ENCODE results near the gene WNT7B.

The WNT7B gene

DNA sequence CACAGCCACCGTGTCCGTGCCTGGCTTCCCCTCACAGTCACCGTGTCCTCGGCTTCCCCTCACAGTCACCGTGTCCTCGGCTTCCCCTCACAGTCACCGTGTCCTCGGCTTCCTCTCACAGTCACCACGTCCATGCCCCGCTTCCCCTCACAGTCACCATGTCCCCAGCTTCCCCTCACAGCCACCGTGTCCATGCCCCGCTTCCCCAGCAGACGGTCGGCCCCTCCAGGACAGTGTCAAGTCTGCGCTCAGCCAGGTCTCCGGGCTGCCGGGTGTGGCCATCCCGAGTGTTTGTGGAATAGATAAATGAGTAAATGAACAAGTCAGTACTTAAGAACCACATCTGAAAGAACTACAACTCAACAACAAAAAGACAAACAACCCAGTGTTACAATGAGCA, 23.8 kb downstream of the WNT7B start:
- no peak for DNase-seq (ENCODE audit: low read depth)

DNA sequence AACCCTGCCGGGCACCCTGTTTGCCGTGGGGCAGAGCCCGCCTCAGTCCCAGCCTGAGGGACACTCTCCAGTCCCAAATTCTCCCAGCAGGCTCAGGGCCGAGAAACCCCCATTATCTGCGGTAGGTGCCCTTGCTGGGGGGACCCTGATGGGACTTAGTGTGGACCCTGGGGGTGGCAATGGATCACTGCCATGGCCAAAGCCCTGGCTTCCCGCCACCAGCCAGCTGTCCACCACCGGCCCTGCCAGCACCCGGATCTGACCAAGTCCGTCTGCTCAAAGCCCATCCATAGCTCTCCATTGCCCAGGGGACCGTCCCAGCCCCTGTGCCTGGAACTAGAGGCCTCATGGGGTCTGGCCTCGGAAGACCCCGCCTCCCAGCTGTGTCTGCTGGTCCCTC, 24.4 kb downstream of the WNT7B start:
- DNase-seq (ENCODE audit: low read depth), result no peak

DNA sequence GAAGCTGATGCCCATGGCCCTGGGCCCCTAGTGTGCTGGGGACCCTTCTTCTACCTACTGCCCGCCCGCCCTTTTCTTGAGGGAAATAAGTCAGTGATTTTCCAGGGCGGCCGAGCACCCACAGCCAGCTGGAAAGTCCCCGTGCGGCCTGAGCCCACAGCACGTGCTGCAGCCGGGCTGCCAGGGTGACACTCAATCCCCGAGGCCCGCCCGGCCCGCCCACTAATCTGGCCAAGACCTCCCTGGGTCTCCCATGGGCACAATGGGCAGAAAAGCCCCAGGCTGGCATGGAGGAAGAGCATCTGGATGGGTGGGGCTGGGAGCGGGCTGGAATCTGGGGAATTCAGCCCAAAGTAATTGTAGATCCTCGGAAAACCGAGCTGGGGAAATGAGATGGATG, 24.8 kb downstream of the WNT7B start:
- DNase-seq (ENCODE audit: low read depth), result no peak

DNA sequence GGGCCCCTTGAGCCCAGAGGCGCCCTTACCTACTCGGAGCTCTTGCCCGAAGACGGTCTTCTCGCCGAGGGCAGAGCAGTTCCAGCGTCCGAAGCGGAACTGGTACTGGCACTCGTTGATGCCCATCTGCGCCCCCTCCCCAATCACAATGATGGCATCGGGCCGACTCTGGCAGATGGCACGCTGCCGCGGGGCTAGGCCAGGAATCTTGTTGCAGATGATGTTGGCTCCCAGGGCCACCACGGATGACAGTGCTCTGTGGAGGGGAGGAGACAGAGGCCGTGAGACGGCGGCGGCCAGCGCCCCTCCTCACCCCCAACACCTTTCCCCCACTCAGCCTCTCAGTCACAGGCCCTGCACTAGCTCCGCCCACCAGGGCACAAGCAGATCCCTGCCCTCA, 27.1 kb downstream of the WNT7B start:
- no peak for DNase-seq (ENCODE audit: low read depth)

- DNase-seq (ENCODE audit: low read depth), result no peak
These were observed 27.6 kb downstream of the WNT7B start for GRCh38 chr22:45949258-45949870.

- no peak for DNase-seq (ENCODE audit: low read depth)
These were observed 28.8 kb downstream of the WNT7B start for GRCh38 chr22:45948081-45948648.

- DNase-seq (ENCODE audit: low read depth), result no peak
These were observed 30.0 kb downstream of the WNT7B start for GRCh38 chr22:45946805-45947600.

DNA sequence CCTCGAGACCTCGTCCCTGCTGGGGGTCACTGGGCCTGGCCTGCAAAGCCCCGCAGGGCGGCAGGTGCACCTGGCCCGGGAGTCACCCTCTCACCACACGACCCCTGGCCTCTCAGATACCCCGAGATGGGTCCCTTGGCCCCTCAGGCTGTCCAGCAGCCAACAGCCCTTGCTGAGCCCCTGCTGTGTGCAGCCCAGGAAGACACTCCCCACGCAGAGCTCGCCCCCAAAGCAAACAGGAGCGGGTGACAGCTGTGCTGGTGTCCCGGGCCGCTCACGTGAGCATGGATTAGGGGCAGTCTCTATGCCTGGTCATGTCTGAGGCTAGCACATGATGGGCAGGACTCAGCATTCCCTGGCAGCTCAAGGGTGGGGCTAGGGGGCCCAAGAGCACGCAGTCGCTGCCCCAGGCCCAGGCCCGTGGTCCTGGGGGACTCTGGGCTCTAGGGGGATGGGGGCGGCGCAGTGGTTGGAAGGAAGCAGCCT, 31.3 kb downstream of the WNT7B start:
- no peak for DNase-seq (ENCODE audit: low read depth)

DNA sequence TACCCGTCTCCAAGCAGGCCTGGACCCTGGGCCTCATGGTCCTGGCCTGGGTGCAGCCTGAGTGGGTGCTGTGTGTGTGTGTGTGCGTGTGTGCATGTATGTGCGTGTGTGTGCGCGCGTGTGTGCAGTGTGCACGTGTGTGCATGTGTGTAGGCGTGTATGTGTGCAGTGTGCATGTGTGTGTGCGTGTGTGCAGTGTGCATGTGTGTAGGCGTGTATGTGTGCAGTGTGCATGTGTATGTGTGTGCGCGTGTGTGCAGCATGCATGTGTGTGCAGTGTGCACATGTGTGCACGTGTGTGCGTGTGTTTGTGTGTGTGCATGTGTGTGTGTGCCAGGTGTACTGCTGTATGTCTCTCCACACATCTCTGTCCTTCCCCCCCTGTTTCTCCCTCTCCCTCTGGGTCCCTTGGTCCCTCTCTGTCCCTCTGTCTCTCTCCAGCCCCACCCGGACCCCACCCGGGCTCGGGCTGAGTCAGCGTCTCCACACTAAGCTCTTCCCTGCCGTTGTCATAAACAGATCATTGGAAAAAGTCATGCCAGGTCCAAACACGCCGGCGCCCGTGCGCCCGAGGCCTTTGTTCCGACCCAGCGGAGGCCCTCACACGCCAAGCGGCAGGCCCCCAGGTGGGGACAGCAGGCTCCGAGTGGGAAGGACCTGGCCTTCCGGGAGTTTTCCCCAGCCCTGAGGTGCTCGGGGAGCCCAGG, 34.0 kb downstream of the WNT7B start:
- DNase-seq (ENCODE audit: low read depth), result no peak

GRCh38 chr22:45942344-45942743, 34.6 kb downstream of the WNT7B start:
- no peak for DNase-seq (ENCODE audit: low read depth)

GRCh38 chr22:45938913-45939312, 38.0 kb downstream of the WNT7B start:
- no peak for DNase-seq (ENCODE audit: low read depth)

- DNase-seq (ENCODE audit: low read depth), result no peak
These were observed 39.0 kb downstream of the WNT7B start for GRCh38 chr22:45937960-45938359.

GRCh38 chr22:45935573-45935972, 41.4 kb downstream of the WNT7B start:
- no peak for DNase-seq (ENCODE audit: low read depth)

DNA sequence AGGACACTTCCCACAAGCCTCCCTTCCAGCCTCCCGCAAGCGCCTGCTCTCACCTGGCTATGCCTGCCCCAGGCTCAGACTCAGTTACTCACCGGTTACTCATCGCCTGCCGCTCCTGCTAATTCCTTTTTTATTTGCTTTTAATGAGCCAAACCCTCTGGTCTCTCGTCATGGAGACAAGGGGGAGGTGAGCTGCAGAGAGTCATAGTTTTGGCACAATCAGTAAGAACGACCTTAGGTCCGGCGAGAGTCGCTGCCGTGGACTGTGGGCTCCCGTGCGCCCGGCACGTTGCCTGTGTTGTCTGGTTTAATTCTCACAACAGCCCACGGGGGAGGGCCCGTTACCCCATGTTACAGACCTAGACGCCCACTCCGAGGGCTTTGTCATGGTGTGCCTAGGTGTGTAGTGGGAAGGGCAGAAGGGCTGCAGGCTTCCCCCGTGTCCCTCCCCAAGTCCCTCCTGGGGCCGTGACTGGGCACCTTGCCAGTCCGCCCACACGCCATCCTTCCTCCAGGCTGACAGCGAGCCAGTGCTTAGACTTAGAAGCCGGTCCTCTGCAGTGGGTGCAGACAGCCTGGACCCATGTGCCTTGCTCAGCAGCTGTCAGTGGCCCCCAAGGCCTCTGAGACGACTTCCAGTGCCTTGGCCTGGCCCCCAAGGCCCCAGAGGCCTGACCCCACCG, 42.2 kb downstream of the WNT7B start:
- DNase-seq (ENCODE audit: low read depth), result peak; percentile 73

DNA sequence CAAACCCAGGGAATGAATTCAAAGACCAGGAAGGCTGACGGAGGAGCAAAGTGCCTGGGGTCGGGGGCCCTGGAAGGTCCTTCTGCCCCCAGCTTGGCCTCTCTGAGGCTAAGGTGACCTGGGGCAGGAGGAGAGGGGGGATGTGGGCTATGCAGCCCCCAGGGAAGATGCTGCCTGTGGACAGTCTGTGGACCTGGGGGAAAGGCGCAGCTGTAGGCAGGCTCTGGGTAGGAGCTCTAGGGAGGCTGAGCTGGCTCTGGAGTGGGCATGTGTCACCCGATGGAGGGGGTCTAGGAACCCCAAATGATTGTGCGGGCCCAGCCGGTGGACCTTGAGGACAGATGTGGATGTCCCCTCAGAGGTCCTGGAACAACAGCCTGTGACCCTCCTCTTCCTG, 42.8 kb downstream of the WNT7B start:
- no peak for DNase-seq (ENCODE audit: low read depth)

GRCh38 chr22:45933506-45934167, 43.3 kb downstream of the WNT7B start:
- DNase-seq (ENCODE audit: low read depth), result no peak

- no peak for DNase-seq (ENCODE audit: low read depth)
These were observed 44.9 kb downstream of the WNT7B start for GRCh38 chr22:45932071-45932470.

DNA sequence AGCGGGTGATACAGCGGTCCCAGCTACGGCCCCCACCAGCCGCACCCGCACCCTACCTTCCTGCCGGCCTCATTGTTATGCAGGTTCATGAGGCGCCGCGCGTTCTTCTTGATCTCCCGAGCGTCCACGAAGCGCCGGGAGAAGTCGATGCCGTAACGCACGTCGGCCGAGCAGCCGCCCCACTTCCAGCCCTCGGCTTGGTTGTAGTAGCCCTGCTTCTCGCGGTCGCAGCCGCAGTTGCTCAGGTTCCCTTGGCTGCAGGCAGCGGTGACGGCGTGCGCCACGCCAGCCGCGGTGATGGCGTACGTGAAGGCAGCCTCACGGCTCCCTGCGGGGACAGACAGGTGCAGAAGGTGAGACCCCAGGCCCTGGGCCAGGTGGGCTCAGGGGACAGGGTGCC, 45.9 kb downstream of the WNT7B start:
- DNase-seq (ENCODE audit: low read depth), result no peak

DNA sequence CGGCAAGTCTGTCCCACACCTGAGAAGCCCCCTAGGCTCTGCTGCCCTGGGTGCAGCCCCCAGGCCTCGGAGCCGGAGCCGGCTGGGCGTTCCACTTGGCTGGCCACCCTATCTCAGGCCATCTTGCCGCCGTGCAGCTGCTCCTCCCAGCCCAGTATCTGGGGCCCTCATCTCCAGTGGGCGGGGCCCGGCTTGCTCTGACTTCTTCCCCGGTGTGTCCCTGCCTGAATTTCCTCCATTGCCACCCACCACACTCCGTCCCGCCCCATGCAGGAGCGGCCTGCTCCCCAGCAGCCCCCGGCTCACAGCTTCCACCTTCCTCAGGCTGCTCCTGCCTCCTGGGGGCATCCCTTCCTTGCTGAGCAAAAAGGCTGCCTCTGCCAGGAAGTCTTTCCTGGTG, 46.6 kb downstream of the WNT7B start:
- DNase-seq (ENCODE audit: low read depth), result no peak

DNA sequence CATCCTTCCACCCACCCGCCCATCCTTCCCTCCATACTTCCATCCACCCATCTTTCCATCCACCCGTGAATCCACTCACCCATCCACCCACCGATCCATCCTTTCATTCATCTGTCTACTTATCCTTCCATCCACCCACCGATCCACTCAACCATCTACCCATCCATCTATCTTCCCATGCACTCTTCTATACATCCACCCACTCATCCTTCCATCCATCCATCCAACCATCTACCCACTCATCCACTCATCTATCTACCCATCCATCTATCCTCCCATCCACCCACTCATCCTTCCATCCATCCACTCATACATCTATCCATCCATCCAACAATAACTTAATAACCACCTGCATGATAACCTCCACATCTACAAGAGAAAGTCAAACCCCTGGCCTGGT, 47.3 kb downstream of the WNT7B start:
- no peak for DNase-seq (ENCODE audit: low read depth)

DNA sequence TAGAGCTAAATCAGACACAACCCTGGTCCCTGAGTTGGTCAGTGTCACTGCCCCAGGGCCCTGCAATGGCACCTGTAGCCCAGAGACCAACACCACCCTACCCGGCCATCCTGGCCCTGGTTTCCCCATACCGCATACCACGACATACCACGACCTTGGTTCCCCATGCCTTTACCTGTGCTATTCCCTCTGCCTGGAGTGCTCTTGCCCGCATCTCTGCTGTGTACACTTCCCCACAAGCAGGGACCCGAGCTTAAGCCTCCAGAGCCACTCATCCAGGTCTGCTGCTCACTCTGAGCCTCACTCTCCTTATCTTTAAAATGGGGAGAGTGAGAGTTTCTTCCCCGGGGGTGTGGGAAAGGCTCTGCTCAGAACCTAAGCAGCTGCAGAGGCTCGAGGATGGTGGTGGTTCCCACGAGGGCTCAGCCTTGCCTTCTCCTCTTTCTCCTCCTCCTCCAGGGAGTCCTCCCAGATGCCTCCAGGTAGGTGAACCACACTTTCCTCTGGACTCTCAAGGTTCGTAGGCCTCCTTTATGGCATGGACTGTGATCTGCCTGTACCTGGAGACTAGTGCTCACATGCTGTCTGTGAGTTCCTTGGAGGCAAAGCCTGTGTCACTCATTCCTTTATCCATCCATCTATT, 48.1 kb downstream of the WNT7B start:
- DNase-seq (ENCODE audit: low read depth), result no peak

All from GM04504 (cell line).